Activated CD4-positive, alpha-beta T cell treated with anti-CD3 and anti-CD28 coated beads, Interleukin-2, amount 10 ng/mL, durations not matched to agents 24 days and 14 days (primary cell): Measurements from ENCODE around the gene PALLD. TPM values are rescaled to one million over a fixed set of nuclear protein-coding genes. Genes with fewer than 3 reads are reported as not detected.

Experiments
- DNase-seq: peaks from one replicate; pipeline ENCODE4 v3.0.0; 2022
- H3K27ac Mint-ChIP-seq: one replicate; pipeline ENCODE4 v1.8.0; 2022; ENCODE audit warnings: mild to moderate bottlenecking, mixed read lengths
- H3K27me3 Mint-ChIP-seq: one replicate; pipeline ENCODE4 v1.8.0; 2022; ENCODE audit warnings: mixed read lengths
- H3K36me3 Mint-ChIP-seq: one replicate; pipeline ENCODE4 v1.8.0; 2022; ENCODE audit warnings: low read depth, mild to moderate bottlenecking, mixed read lengths
- H3K4me1 Mint-ChIP-seq: one replicate; pipeline ENCODE4 v1.8.0; 2021; ENCODE audit warnings: mixed read lengths
- H3K4me3 Mint-ChIP-seq: one replicate; pipeline ENCODE4 v1.8.0; 2022; ENCODE audit warnings: mild to moderate bottlenecking, moderate library complexity, mixed read lengths
- H3K9me3 Mint-ChIP-seq: one replicate; pipeline ENCODE4 v1.8.0; 2021; ENCODE audit warnings: mixed read lengths
- intact Hi-C: fragments of 100-400 bp; cut with micrococcal nuclease; formaldehyde crosslinking; loops from one replicate; pipeline ENCODE4 v1.15.1; 2023
- total RNA-seq: library from RNA; stranded (reverse); gene quantifications from 2 replicates; pipeline ENCODE4 v1.2.3, GENCODE V29; 2022

PALLD gene
- total RNA-seq, 1 donor from 2014 or later: 34.3 TPM

GRCh38 chr4:168522356-168522755 is 25.5 kb downstream of the PALLD start:
- no peak overlapping the region for H3K4me3 Mint-ChIP-seq
- no peaks in the 10 kb centered on the region for H3K36me3 Mint-ChIP-seq
- no peaks in the 10 kb centered on the region for H3K4me1 Mint-ChIP-seq
- H3K9me3 Mint-ChIP-seq: no peaks in the 10 kb centered on the region
- no peak for DNase-seq
- H3K27me3 Mint-ChIP-seq: peaks cover 28% of the 10 kb centered on the region
- H3K27ac Mint-ChIP-seq: no peak overlapping the region
- intact Hi-C loops: no loop called here

DNA sequence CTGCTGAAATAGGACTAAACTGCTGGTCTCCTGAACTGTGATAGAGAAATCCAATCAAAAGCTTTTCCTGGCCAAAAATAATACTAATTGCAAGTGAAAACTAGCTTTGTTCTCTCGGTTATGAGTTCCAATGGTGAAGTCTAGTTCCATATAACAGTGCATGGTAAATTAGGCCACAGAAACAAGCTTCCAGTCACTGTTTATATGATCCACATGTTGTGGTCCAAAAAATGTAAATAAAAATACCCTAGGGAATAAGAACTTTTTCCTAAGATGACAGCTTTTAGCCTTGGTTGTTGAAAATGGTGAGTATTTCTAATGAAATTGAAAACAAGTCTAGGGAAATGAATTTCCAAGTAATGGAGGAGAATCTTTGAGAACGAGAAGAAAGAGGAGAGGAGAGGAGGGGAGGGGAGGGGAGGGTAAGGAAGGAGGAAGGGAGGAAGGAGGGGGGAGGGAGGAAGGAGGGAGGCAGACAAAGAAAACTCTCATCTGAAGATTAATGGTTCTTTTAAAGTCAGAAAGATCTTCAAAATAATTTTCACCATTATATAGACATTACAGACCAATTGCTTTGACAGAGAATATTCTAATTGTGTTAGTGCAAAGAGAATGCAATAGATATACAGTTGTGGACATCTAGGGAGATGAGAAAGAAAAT is 26.1 kb downstream of the PALLD start:
- Mint-ChIP-seq H3K27ac (no peak overlapping the region), H3K36me3 (no peaks in the 10 kb centered on the region), H3K9me3 (no peaks in the 10 kb centered on the region), H3K4me3 (no peak overlapping the region), H3K27me3 (peaks cover 32% of the 10 kb centered on the region), H3K4me1 (no peaks in the 10 kb centered on the region)
- no peak for DNase-seq
- intact Hi-C loops: no loop called here

- H3K27me3 Mint-ChIP-seq: peaks cover 28% of the 10 kb centered on the region
- H3K36me3 Mint-ChIP-seq: no peaks in the 10 kb centered on the region
- no peak overlapping the region for H3K4me3 Mint-ChIP-seq
Measured at GRCh38 chr4:168524006-168524405, 27.2 kb downstream of the PALLD start.

DNA sequence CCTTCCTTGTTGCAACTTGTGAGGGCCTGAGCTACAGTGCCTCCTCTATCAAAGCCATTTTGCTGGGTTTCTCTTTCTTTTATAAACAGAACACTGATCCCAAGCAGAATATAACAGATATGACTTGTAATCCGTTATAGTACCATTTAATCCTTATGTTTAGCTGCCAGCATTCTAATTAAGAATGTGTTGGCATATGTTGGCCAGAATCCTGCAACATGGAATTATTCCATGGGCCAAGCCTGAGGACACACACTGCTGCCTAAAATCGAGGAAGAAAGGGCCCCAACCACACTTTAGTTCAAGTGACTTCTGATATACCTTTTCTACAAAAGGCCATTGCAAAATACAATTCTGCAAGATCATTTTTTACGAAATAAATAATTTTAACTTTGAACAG is 28.0 kb downstream of the PALLD start:
- no peaks in the 10 kb centered on the region for H3K9me3 Mint-ChIP-seq
- DNase-seq: no peak
- H3K4me1 Mint-ChIP-seq: no peaks in the 10 kb centered on the region
- peaks cover 30% of the 10 kb centered on the region for H3K27me3 Mint-ChIP-seq
- no peak overlapping the region for H3K4me3 Mint-ChIP-seq
- no peak overlapping the region for H3K27ac Mint-ChIP-seq
- intact Hi-C loops: no loop called here
- H3K36me3 Mint-ChIP-seq: no peaks in the 10 kb centered on the region

More at GRCh38 chr4:168524006-168524405, 27.2 kb downstream of the PALLD start:
- intact Hi-C loops: no loop called here
- DNase-seq: no peak
- no peaks in the 10 kb centered on the region for H3K4me1 Mint-ChIP-seq
- H3K9me3 Mint-ChIP-seq: no peaks in the 10 kb centered on the region
- H3K27ac Mint-ChIP-seq: no peak overlapping the region

- Mint-ChIP-seq H3K9me3 (no peaks in the 10 kb centered on the region), H3K4me3 (no peak overlapping the region), H3K27me3 (peaks cover 33% of the 10 kb centered on the region), H3K36me3 (no peaks in the 10 kb centered on the region), H3K4me1 (no peaks in the 10 kb centered on the region), H3K27ac (no peak overlapping the region)
- no peak for DNase-seq
- intact Hi-C loops: no loop called here
Measured at GRCh38 chr4:168527560-168527959, 30.7 kb downstream of the PALLD start.

- H3K27me3 Mint-ChIP-seq: peaks cover 30% of the 10 kb centered on the region
- no peak overlapping the region for H3K4me3 Mint-ChIP-seq
- H3K9me3 Mint-ChIP-seq: no peaks in the 10 kb centered on the region
Measured at GRCh38 chr4:168528131-168528949, 31.5 kb downstream of the PALLD start.

DNA sequence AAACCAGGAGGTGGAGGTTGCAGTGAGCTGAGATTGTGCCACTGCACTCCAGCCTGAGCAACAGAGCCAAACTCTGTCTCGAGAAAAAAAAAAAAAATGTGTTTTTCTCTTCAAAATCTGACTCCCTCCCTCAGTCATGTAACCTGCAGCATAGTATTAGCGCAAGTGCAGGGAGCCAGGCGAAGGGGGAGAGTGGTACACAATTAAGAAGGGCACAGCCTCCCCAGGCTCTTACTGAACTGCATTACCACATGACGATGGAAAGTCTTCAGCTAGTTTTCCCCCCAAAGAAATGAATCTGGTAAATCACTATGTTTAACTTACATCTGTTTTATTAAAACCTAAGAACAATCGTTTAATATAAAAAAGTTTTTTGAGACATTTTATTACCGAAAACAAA is 32.4 kb downstream of the PALLD start:
- peaks cover 30% of the 10 kb centered on the region for H3K27me3 Mint-ChIP-seq
- no peaks in the 10 kb centered on the region for H3K36me3 Mint-ChIP-seq
- no peak overlapping the region for H3K4me3 Mint-ChIP-seq
- no peaks in the 10 kb centered on the region for H3K9me3 Mint-ChIP-seq
- intact Hi-C loops: no loop called here
- no peak overlapping the region for H3K27ac Mint-ChIP-seq
- no peaks in the 10 kb centered on the region for H3K4me1 Mint-ChIP-seq
- no peak for DNase-seq

More at GRCh38 chr4:168528131-168528949, 31.5 kb downstream of the PALLD start:
- intact Hi-C loops: no loop called here
- H3K27ac Mint-ChIP-seq: no peak overlapping the region
- H3K36me3 Mint-ChIP-seq: no peaks in the 10 kb centered on the region
- H3K4me1 Mint-ChIP-seq: no peaks in the 10 kb centered on the region
- no peak for DNase-seq

GRCh38 chr4:168531305-168531704 is 34.5 kb downstream of the PALLD start:
- H3K4me3 Mint-ChIP-seq: no peak overlapping the region
- no peak overlapping the region for H3K27ac Mint-ChIP-seq
- intact Hi-C loops: no loop called here
- H3K9me3 Mint-ChIP-seq: no peaks in the 10 kb centered on the region
- H3K4me1 Mint-ChIP-seq: no peaks in the 10 kb centered on the region
- H3K27me3 Mint-ChIP-seq: peaks cover 29% of the 10 kb centered on the region
- no peaks in the 10 kb centered on the region for H3K36me3 Mint-ChIP-seq
- DNase-seq: no peak

DNA sequence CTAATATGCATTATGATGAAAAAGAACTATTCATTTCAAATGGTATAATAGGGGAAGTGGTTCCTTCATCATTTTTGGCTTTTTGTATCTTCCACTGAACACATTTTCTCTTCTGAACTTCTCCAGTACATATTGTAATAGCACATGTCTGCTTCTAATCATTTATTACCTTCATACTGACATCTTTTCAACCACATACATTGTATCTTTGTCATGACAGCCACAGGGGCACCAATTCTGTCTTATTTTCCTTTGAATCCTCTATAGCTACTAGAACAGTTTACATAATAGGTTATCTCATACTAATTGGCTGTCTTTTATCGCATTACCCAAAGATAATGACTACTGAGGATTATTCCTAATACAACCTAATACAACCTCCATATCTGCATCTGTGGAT is 37.7 kb downstream of the PALLD start:
- H3K27ac Mint-ChIP-seq: no peak overlapping the region
- intact Hi-C loops: no loop called here
- peaks cover 12% of the 10 kb centered on the region for H3K27me3 Mint-ChIP-seq
- no peaks in the 10 kb centered on the region for H3K36me3 Mint-ChIP-seq
- no peak for DNase-seq
- H3K4me1 Mint-ChIP-seq: no peaks in the 10 kb centered on the region
- no peak overlapping the region for H3K4me3 Mint-ChIP-seq
- H3K9me3 Mint-ChIP-seq: no peaks in the 10 kb centered on the region

GRCh38 chr4:168535689-168536088 is 38.8 kb downstream of the PALLD start:
- no peaks in the 10 kb centered on the region for H3K36me3 Mint-ChIP-seq
- H3K4me1 Mint-ChIP-seq: peaks cover 2% of the 10 kb centered on the region
- H3K27me3 Mint-ChIP-seq: peaks cover 10% of the 10 kb centered on the region
- no peak for DNase-seq
- no peak overlapping the region for H3K27ac Mint-ChIP-seq
- no peak overlapping the region for H3K4me3 Mint-ChIP-seq
- no peaks in the 10 kb centered on the region for H3K9me3 Mint-ChIP-seq
- intact Hi-C loops: no loop called here

- Mint-ChIP-seq H3K9me3 (no peaks in the 10 kb centered on the region), H3K36me3 (no peaks in the 10 kb centered on the region), H3K27ac (no peak overlapping the region), H3K4me1 (peaks cover 2% of the 10 kb centered on the region), H3K27me3 (peaks cover 7% of the 10 kb centered on the region), H3K4me3 (no peak overlapping the region)
- intact Hi-C loops: no loop called here
- DNase-seq: no peak
Measured at GRCh38 chr4:168536448-168536847, 39.6 kb downstream of the PALLD start.

- H3K27ac Mint-ChIP-seq: no peak overlapping the region
- H3K27me3 Mint-ChIP-seq: peaks cover 5% of the 10 kb centered on the region
- intact Hi-C loops: no loop called here
- H3K4me1 Mint-ChIP-seq: peaks cover 2% of the 10 kb centered on the region
- H3K36me3 Mint-ChIP-seq: no peaks in the 10 kb centered on the region
- no peaks in the 10 kb centered on the region for H3K9me3 Mint-ChIP-seq
- DNase-seq: no peak
- H3K4me3 Mint-ChIP-seq: no peak overlapping the region
Measured at GRCh38 chr4:168537086-168537485, 40.2 kb downstream of the PALLD start.

GRCh38 chr4:168537571-168537970 is 40.7 kb downstream of the PALLD start:
- Mint-ChIP-seq H3K27ac (no peak overlapping the region), H3K4me3 (no peak overlapping the region), H3K36me3 (no peaks in the 10 kb centered on the region), H3K4me1 (peaks cover 2% of the 10 kb centered on the region), H3K9me3 (no peaks in the 10 kb centered on the region), H3K27me3 (peaks cover 5% of the 10 kb centered on the region)
- intact Hi-C loops: no loop called here
- no peak for DNase-seq

- no peaks in the 10 kb centered on the region for H3K36me3 Mint-ChIP-seq
- DNase-seq: no peak
- H3K9me3 Mint-ChIP-seq: no peaks in the 10 kb centered on the region
- H3K27me3 Mint-ChIP-seq: peaks cover 5% of the 10 kb centered on the region
- no peak overlapping the region for H3K4me3 Mint-ChIP-seq
- H3K4me1 Mint-ChIP-seq: peaks cover 2% of the 10 kb centered on the region
- H3K27ac Mint-ChIP-seq: no peak overlapping the region
- intact Hi-C loops: no loop called here
Measured at GRCh38 chr4:168538632-168539031, 41.8 kb downstream of the PALLD start.
